Fibroblast of upper back skin (primary cell): ENCODE data around the gene P2RY2.

ENCODE experiments used
- DNase-seq: peaks from one replicate; pipeline ENCODE4 v3.0.0-alpha.2; 2013

The P2RY2 gene

DNA sequence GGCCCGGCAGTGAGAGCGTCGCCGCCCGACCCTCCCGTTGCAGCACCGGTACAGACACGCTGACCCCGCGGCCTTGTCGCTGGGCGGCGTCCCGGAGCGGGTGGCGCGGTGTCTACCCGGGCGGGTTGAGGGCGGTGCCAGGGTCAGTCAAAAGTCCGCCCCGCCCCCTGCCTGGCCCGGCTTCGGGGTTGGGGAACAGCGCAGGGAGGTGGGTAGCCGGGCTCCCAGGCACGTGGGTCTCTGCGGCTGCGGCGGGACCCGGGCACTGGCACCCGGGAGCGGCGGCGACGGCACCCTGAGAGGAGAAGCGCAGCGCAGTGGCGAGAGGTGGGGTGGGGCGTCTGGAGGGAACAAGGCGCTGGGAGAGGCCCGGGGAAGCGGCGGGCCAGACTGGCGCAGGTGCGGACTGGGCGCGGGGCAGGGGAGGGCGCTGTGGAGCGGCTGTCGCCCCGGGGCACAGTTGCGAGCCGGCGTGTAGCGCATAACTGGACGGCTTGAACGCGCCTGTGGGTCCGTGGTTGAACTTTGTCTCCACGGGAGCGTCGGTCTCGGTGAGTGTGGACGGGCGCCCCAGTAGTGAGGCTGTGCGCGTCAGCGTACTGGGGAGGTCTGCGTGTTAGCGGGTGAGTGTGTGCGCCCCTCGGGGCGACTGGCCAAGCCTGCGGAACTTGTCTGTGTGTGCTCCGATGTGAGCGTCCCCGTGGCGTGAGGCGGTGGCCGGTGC is at the start of gene P2RY2:
P2RY2 (plus strand) TSS at position 176 of the 724 bp plus-strand sequence. CDS start 15,879 bp downstream, outside the sequence.
- DNase-seq: no peak

DNA sequence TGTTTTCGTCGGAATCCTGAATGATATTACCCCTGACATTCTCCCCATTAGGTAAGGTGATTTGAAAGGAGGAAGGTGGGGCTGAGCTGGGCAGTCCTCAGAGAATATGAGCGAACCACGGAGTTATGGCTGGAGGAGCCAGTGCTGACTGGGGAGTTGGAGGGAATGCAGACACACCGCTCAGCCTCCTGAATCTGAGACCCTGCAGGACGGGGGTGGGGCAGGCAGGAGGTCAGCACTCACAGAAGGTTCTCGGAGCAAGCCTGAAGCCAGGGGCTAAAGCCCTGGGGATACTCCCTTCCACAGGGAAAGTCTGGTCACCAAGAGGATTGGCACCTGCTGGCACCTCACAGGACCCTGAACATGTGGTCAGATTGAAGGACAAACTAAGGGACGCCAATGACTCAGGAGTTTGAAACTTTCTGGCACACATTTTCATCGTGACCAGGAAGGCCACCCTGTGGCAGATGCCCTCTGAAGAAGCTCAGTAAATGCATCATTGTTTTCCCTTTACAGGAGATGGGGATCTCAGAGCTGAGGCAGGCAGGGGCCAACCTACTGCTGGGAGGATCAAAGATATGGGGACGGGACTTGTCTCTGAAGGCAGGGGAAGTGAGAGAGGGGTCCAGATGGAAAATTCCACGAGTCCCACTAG is 49.0 kb upstream of the P2RY2 start:
- DNase-seq: no peak

DNA sequence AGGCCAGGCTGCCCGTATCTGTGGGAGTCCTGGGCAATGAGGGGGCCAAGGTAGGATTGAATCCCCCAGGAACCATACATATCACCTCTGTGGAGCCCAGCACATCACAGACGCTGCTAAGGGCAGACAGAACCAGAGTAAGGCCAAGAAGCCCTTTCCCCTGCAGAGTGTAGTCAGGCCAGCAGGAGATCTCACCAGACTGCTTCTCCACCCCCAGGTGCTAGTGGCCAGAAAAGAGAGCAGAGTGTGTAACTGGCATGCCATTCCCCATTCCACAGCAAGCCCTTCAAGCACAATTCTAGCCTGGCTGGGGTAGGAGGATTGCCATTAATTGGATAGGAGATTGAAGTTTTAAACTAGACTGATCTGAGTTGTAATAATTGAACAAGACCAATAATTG is 47.9 kb upstream of the P2RY2 start:
- no peak for DNase-seq

DNA sequence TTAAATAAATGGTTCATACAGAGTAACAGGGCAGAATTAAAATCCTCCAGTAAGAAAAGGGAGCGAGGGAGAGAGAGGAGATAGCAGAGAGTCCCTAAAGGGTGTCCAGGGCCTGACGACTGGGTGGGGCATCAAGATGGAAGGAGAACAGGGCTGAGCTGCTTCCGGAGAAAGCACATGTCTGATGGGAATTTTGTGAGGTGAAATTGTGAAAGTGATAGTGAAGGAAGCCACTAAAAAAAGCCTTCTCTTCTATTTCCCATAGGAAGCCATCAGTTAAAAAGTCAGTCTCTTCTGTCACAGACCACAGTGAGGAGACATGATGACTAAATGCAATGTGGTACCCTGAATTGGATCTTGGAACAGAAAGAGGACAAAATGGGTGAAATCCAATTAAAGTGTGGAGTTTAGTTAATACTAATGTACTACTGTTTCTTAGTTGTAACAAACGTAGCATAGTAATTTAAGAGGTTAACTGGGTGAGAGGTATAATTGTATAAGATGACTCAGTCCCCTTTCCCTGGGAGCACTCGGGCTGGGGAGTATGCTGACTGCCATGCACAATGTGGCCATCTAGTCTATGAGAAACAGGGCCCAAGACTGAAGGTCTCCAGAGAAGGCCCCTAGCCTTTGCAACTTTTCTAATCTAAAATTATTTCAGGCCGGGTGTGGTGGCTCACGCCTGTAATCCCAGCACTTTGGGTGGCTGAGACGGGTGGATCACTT is 46.5 kb upstream of the P2RY2 start:
- DNase-seq: no peak

DNA sequence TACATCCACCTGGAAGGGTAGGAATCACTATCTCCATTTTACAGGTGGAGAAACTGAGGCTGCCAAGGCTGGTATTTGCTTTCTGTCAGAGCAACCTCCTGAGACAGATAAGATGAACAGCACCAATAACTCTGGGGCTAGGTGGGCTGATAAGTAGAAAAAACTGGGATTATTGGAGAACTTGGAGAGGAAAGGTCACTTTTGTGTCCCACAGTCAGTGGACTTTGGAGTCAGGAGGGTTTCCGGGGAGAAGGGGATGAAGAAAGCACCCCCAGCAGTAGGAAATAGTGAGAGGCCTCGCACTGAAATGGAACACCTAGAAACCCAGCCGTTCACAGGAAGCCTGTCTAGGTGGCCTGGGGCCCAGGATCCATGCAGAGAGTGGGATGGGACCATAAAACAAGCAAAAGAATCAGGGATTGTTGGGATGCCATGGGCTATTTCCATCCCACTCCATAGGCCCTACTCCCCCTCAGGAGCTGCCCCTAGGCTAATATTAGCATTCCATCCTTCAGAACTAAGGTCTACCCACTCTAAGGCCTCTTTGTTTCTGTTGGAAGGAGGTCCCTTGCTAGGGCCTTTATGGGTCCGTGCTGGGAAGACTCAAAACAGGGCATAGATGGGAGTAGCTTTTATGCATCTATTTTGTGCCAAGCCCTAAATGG is 45.0 kb upstream of the P2RY2 start:
- no peak for DNase-seq

DNA sequence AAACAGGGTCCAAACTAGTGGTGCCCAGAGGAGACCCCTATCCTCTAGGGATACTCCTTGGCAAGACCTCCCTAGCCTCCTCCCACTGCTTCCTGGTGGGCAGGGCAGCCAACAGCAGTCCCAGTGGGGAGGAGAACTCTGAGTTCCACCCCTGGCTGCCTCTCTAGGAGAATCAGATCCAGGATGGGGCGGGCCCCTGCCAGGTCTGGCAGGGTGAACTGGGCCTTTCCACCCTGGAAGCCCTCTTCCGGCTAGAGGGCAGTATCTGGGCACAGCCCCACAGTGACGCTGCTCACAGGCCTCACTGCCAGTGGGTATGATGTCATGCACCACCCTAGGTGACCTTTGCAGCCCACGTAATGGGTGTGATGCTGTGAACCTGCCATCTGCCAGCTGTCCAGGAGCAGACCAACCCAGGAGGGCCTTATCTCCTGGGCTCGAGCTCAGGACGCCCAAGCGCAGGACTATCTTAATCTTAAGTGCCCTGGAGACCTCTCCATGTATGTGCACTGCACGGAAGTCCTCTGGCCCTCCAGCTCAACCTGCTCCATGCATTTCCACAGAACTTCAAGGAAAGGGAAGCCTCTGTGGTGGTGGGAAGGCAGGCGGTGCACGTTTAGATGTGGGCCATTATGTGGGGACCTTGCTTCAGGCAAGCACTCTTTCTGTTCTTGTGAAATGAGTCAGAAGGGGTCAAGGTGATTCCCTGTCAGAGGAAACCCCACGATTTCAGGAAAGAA is 44.2 kb upstream of the P2RY2 start:
- no peak for DNase-seq

DNA sequence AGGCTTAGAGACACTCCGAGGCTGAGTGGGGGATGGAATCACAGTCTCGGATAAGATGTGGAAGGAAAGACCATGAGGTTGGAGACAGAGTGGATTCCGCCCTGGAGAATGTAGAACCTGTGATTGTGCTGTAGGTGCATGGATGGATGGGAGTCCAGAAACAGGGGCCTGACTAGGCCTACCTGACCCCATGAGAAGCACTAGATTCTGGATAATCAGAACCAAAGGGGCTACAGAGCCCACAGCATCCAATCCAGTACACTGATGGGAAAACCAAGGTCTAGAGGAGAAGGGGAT is 43.6 kb upstream of the P2RY2 start:
- no peak for DNase-seq

DNA sequence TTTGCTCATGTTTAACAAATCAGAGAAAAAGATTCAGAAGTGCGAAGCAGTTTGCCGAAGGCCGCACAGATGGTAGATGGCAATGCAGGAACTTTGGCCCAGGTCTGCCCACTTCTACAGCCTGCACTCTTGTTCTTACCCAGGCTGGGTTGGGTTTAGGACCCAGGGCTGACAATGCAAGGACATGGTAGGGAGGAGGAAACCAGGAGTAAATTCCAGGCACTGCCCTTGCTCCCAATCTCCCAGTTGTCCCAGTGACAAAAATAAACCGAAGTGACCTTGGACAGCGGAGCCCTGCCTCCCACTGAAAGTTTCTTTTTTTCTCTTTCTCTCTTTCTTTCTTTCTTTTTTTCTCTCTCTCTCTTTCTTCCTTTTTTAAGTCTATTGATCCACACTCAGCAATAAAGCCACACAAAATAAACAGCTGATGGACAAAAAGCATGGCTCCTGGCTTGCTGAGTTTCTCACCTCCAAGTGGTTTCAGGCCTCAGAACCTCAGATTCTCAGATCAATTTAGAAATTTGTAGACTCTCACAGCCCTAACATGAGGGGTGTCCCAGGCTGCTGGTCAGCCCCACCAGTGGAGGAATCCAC is 42.4 kb upstream of the P2RY2 start:
- no peak for DNase-seq

DNA sequence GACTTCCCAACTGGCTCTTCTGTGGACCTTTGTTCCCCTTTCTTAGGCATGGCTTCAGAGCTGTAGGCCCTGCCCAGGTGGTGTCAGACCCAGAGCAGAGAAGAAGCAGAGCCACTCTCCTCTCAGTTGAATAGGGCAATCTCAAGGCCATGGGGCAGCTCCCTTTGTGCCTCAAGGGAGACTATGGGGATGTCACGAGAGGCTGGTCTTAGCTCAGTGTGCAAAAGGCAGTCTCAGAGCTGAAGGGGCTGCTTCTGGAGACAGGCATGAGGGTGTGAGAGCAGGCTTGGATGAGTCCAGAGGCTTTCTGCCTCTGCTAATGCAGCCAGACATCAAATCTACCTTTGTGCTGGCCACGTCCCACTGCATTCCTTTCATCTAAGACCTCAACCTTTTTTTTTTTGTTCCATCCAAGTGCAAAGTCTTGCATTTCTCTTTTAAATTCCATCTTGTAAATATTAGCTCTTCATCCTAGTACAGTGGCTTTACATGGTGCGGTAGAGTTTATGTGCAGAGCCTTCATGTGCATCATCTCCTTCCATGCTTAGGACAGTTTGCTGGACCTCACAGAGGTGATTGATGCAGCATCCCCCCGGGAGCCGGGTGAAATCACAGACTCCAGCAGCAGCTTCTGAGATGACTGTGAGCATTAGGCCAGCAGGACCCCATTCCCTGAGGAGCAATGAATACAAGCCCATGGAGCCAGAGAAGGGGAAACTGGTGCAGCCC is 41.8 kb upstream of the P2RY2 start:
- DNase-seq: no peak

DNA sequence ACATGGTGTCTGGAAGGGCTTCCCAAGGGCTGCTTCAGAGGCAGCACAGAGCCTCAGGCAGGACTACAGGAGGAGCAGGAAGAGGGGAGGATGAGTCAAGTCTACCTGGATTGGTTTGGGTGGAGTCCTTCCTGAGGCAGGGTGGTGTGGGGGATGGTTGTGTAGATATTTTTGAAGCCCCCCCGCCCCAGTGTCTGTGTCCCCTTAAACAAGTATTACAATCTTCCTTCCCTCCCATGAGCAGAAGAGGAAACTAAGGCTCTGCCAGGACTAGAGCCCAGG is 41.3 kb upstream of the P2RY2 start:
- DNase-seq: no peak

DNA sequence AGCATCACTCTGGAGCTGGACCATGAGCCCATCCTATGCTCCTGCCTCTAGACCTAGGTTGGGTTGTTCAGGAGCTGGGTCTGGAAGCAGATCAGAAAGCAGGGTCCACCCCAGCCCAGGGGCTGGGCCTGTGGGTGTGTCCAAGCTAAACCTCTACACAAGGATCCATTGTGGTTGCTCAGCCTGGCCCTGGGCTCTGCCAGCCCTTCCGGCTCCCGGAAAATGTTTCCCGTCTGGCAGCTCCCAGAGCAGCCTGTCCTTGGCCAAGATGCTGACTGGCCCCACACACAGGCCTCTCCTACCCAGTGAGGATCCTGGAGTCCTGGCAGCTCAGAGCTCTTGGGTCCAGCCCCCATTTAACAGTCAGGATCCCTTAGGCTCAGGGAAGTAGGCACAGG is 40.7 kb upstream of the P2RY2 start:
- no peak for DNase-seq

DNA sequence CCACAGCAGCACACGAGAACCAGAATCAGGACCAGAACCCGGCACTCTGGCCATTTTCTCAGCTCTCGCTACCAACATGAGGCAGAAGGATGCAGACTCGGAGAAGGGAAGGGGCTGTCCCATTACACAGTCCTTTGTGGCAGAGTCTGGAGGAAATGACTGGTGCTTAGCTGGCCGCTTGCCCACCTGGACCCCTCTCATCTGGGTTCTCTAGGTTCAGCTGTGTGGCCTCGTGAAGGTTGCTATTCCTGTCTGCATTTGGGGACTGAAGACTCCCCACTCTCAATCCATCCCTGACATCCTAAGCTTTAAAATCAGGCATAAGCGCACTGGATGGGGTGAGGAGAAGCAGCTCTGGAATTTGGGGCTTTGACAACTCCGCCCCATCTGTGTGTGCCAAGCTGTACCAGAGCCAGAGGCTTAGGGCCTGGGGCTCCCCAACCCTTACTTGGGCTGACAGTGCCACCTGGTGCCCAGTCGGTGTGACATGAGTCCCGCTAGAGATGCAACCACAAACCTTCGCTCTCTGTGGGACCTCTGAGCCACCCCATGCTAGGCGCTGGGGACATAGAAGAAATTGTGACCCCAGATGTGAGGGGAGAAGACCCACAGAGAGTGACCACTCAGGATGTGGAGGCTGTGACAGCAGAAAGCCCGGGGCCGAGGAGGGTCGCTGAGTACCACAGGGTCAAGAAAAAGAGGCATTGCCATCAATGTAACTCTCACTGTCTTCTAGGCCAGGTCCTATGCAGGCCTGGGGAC is 40.1 kb upstream of the P2RY2 start:
- peak; percentile 84 for DNase-seq

DNA sequence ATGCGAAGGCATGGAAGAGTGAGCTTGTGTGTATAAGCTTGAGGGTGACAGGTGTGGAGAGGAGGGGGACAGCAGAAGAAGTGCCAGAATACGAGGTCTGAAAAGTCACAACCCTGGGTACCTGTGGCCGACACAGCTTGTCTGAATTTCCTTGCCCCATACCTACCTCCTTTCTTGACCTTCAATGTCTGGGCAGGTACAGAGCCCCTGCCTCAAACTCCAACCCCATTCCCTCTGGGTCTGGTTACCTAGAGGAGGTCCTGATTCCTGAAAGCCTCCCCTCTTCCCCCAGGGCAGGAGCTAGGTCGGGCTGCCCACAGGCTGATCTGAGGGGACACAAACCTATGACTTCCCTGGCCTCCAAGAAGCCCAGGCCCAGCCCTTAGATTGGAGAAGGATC is 39.4 kb upstream of the P2RY2 start:
- DNase-seq: no peak

DNA sequence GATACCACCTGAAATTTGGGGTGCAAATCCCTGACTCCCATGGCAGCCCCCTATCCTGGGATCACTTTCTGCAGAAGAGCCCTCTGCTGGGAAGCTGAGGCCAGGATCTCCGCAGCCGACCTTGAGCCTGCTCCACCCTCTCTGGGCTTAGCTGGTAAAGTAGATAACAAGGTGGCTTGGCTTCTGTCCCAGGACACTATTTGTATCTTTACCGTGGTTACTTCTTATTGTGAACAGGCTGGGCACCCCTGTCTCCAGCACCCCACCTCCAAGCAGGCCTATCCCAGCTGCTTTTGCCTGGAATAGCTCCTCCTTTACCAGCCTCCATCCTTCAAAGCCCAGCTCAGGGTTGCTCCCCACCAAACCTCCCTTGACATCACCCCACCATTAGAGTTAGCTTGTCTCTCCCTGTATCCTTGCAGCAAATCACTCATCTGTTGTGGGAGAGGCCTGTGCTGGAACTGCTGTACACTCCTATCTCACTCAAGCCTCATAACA is 35.2 kb upstream of the P2RY2 start:
- DNase-seq: no peak

DNA sequence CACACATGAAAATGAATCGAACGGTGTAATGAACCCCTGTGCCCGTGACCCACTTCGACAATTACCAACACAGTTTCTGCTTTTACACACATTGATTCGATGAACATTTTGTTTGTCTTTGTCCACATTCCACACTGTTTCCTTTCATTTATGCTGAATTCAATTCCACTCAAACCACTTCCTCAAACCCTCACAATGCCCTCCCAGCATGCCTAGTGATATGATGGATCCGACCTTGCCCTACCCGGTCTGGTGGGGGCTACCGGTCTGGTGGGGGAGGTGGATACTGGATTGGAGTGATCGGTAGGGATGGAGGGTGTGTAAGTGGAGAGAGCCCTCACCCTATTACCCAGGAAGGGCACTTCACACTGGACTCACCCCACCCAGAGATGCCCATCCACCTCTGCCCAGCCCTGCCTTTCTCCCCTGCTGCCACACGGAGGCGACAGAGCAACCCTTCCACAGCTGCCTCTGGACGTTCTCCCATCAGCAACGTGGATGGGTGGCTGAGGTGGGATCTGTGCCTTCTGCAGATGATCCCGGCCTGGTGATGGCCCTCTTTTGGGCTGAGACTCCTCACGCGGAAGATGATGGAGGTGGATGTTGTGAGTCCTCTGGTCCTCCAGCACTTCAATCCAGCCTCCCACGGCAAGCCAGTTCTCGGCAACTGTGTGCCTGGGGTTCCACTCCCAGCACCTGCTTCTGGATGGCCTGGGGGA is 33.0 kb upstream of the P2RY2 start:
- DNase-seq: peak; percentile 49

DNA sequence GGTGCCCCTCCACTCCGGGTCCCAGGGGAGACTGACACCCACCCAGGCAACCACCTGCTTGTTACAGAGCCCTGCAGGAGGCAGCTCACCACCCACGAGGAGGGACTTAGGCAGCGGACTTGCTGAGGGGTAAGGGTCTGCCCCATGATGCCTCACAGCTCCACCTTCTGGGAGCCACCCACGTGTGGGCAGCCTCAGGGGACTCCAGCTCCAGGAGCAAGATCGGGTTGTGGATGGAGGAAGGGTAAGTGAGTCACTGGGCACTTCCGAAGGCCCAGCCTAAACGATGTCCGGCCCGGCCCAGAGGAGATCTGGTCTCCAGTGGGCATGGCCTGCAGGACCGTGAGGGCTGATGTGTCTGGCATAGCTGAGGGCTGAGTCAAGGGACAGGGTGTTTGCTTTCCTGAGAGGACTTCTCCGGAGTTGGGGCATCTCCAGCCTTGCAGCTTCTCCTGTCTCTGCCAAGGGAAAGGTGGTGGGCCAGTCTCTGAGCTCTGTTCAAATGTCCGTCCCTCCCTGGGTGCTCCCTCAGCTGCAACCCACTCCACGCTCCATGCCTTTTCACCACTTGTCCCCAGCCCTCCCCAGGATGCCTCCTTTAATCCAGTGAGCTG is 32.3 kb upstream of the P2RY2 start:
- DNase-seq: peak; percentile 26

DNA sequence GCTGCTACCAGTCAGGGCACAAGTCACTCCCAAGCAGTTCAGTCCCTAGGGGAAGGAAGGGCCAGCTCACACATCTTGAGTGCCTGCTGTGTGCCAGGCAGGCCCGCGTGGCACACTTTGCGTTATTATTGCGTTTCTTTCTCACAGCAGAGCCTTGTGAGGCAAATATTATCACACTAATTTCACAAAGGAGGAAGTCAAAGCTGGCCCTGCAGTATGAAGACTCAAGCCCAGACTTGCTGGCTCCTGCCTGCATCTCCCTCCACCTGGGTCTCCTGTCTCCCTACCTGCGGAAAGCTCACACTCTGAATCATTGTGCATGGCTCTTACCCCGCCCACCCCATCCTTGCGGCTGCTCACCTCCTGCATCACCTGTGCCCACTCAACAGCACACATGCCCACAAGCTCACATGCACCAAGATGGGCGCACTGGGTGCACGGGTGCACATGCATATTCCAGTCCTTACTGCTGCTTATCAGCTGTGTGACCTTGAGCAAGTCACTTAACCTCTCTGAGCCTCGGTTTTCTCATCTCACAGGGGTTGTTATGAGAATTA is 31.7 kb upstream of the P2RY2 start:
- DNase-seq: no peak

DNA sequence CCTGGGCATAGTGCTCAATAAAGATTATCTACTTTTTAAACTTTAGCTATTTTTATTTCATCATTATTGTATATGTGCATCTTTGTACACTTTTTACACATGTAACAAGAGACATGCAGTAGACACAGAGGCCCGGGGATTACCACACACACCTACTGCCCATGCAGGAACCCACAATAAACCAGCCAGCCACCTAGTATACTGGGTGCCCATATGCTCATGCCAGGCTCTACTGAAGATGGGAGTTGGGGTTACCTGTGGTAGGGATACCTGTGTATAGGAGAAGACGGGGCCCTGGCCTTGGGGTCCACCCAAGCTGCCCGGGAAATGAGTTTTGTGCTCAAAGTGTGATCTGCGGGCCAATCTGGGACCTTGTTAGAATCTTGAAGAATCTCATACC is 31.2 kb upstream of the P2RY2 start:
- DNase-seq: no peak

DNA sequence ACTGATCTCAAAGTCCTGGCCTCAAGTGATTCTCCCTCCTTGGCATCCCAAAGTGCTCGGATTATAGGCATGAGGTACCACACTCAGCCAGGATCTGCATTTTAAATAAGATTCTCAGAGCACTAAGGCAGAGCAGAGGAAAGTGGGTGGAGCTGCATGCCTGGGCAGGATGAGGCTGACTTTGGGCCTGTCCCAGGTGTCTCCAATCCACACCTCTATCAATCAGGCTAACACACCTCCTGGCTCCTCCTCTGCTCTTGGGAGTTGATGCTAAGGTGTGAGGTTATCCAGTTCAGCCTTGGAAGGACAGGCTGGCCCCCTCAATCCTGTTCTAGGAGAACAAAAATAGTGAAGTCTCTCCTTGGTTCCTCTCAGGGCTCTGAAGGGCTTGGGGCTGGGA is 30.2 kb upstream of the P2RY2 start:
- DNase-seq: no peak

DNA sequence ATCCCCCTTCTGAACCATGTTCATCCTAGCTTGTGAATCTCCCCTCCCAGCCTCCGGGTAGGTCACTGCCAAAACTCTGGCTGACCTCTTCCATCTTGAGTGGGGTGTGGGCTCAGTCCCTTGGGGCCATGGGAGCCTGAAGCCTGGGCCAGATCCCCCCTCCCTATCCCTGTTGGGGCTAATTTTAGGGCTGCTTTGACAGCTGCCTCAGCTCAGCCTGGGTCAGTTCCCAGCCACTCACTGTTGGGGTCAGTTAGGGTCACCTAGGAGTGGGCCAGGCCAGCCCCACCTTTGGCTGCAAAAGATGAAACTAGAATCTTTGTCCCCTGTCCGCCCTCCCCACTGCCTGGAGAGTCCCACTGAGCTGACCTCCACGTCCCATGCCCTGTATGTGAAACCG is 29.8 kb upstream of the P2RY2 start:
- no peak for DNase-seq
